Liver (tissue), 9 donors: Measurements from ENCODE around the gene NAP1L4. TPM values are rescaled to one million over a fixed set of nuclear protein-coding genes. Genes with fewer than 3 reads are reported as not detected.

Experiments used
- DNase-seq: peaks from one replicate; pipeline ENCODE4 v3.0.0-alpha.2; 2017; ENCODE audit warnings: low spot score
- H3K27ac ChIP-seq, 2 donors: one replicate each; pipeline ENCODE4 v1.7.0; 2013; ENCODE audit warnings: inconsistent platforms in 2 of 2, low read length in 2 of 2, control low read depth in 1 of 2, low read depth in 1 of 2, mild to moderate bottlenecking in 1 of 2
- H3K27me3 ChIP-seq, 4 donors: one replicate each; pipeline versions ENCODE4 v1.6.1 to v1.7.0; 2013; ENCODE audit warnings: low read length in 3 of 4, inconsistent platforms in 1 of 4, mild to moderate bottlenecking in 1 of 4, moderate library complexity in 1 of 4; ENCODE audit not compliant: control insufficient read depth in 4 of 4, insufficient read depth in 4 of 4
- H3K36me3 ChIP-seq, 4 donors: one replicate each; pipeline versions ENCODE4 v1.6.1 to v1.7.0; 2013; ENCODE audit warnings: low read length in 3 of 4, mild to moderate bottlenecking in 3 of 4, low read depth in 1 of 4, moderate library complexity in 1 of 4; ENCODE audit not compliant: control insufficient read depth in 4 of 4, insufficient read depth in 3 of 4
- H3K4me1 ChIP-seq, 4 donors: one replicate each; pipeline versions ENCODE4 v1.6.1 to v1.7.0; 2013; ENCODE audit warnings: low read length in 3 of 4, mild to moderate bottlenecking in 3 of 4, moderate library complexity in 1 of 4; ENCODE audit not compliant: control insufficient read depth in 4 of 4, insufficient read depth in 4 of 4
- H3K4me3 ChIP-seq, 3 donors: one replicate each; pipeline versions ENCODE4 v1.6.1 to v1.7.0; 2013; ENCODE audit warnings: low read length in 3 of 3, control low read depth in 1 of 3, low read depth in 1 of 3, mild to moderate bottlenecking in 1 of 3
- H3K9ac ChIP-seq, 2 donors: one replicate each; pipeline ENCODE4 v1.7.0; 2013; ENCODE audit warnings: low read length in 2 of 2, mild to moderate bottlenecking in 2 of 2, moderate library complexity in 2 of 2, control low read depth in 1 of 2, low read depth in 1 of 2
- H3K9me3 ChIP-seq, 4 donors: one replicate each; pipeline versions ENCODE4 v1.6.1 to v1.7.0; 2013; ENCODE audit warnings: low read length in 3 of 4; ENCODE audit not compliant: control insufficient read depth in 4 of 4
- EGR1 ChIP-seq, 2 donors: IDR thresholded peaks; 2 replicates each; pipeline ENCODE4 v1.6.1; 2016 to 2018; ENCODE audit warnings: antibody characterized with exemption in 2 of 2, low read depth in 2 of 2
- FOXA2 ChIP-seq: IDR thresholded peaks from 2 replicates; pipeline ENCODE4 v1.6.1; 2016; ENCODE audit warnings: antibody characterized with exemption
- GABPA ChIP-seq, 2 donors: IDR thresholded peaks in 1 of 2; conservative IDR thresholded peaks in 1 of 2; 2 replicates each; pipeline ENCODE4 v1.6.1; 2016; ENCODE audit warnings: antibody characterized with exemption in 2 of 2, mild to moderate bottlenecking in 1 of 2, moderate library complexity in 1 of 2
- HNF4A ChIP-seq, 2 donors: conservative IDR thresholded peaks; 2 replicates each; pipeline ENCODE4 v1.6.1; 2016; ENCODE audit warnings: antibody characterized with exemption in 2 of 2, mild to moderate bottlenecking in 2 of 2
- HNF4G ChIP-seq: IDR thresholded peaks from 2 replicates; pipeline ENCODE4 v1.6.1; 2016; ENCODE audit warnings: antibody characterized with exemption
- JUND ChIP-seq, 2 donors: IDR thresholded peaks; 2 replicates each; pipeline ENCODE4 v1.6.1; 2016; ENCODE audit warnings: antibody characterized with exemption in 2 of 2
- NR2F2 ChIP-seq: IDR thresholded peaks from 2 replicates; pipeline ENCODE4 v1.6.1; 2016; ENCODE audit warnings: antibody characterized with exemption
- RXRA ChIP-seq, 2 donors: IDR thresholded peaks; 2 replicates each; pipeline ENCODE4 v1.6.1; 2017 to 2018; ENCODE audit warnings: antibody characterized with exemption in 2 of 2, mild to moderate bottlenecking in 1 of 2
- SP1 ChIP-seq: IDR thresholded peaks from 2 replicates; pipeline ENCODE4 v1.6.1; 2018; ENCODE audit warnings: antibody characterized with exemption, mild to moderate bottlenecking
- YY1 ChIP-seq: IDR thresholded peaks from 2 replicates; pipeline ENCODE4 v1.6.1; 2016; ENCODE audit warnings: antibody characterized with exemption, mild to moderate bottlenecking
- WGBS: extraction: QIAGEN DNeasy Blood & Tissue Kit; methylation state at CpG from one replicate; pipeline ENCODE4 v1.1.7; 2013; 5-methylcytosine and 5-hydroxymethylcytosine counted together
- polyA plus RNA-seq, 2 donors: library from polyadenylated mRNA; stranded (reverse) in 1 of 2; unstranded in 1 of 2; fragments of 200-250 nt in 1 of 2; fragments of >200 nt in 1 of 2; fragmentation: Nextera tagmentation in 1 of 2; extraction: Ambion mirVana in 1 of 2; gene quantifications; one replicate each; pipeline versions ENCODE4 v1.2.1 to v1.2.3, GENCODE V29; 2013 to 2015
- total RNA-seq, 2 donors: library from RNA; depleted of rRNA; stranded (reverse); fragments of >200 nt; gene quantifications; one replicate each; pipeline ENCODE4 v1.2.3, GENCODE V29; 2014
- TF ChIP-seq, protein P1 (sequence below): IDR thresholded peaks from 2 replicates; pipeline ENCODE4 v1.6.1; 2016; ENCODE audit warnings: antibody characterized with exemption
- TF ChIP-seq, protein P2 (sequence below): fragments of 150-350 bp; IDR thresholded peaks from 2 replicates; pipeline ENCODE4 v1.5.1; 2017; ENCODE audit warnings: improper control_type of control experiment, low read depth, low read length; ENCODE audit not compliant: missing input control
- TF ChIP-seq, protein P3 (sequence below): IDR thresholded peaks from 2 replicates; pipeline ENCODE4 v1.6.1; 2016; ENCODE audit warnings: antibody characterized with exemption
- TF ChIP-seq, protein P4 (sequence below): IDR thresholded peaks from 2 replicates; pipeline ENCODE4 v1.6.1; 2016; ENCODE audit warnings: antibody characterized with exemption, mild to moderate bottlenecking
- donor health status: healthy.
- donor health status: healthy.
- donor health status: healthy.
- donor health status: healthy.
- donor health status: healthy.

NAP1L4 gene
- total and polyA plus RNA-seq, 4 donors = 33.2 to 110 (median 46.7) TPM

DNA sequence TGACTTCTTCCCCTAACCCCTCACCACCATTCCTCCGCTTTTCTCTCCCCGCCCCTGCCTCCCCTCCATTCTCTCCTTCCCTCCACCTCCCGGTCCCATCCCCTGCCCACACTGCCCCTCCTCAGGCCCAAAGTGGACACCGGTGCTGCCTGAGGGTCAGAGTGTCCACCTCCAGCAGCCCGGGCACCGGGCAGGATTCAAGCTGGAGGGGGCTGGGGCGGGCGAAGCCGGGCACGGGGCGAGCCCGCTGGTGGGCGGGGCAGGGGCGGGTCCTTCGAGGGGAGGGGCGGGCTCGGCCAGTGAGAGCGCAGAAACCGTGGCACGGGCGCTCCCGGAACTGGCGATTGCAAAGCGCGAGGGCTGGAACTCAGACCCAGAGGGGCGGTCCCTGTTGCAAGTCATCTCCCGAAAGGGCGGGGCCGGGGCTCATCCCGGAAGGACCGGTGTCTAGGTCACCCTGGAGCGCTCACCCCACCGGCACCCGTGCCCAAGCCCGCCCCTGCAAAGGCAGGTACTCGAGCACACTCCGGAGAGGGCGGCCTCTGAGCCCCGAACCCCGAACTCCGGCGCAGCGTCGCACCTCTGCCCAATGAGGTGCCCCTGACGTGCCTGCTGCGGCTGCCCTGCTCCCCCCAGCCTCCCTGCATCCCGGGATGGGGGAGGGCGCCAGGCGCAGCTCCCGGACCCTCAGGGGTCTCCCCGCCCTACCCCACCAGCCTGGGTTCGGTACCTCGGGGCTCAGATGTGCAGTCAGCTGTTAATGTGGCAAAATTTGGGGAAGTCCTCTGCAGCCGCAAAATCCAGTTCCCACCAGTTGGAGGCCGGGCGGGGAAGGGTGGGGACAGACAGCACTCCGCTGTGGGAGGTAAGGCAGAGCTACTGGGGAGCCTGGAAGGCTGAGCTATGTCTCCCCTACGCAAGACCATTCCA lies 90.0 kb downstream of the NAP1L4 start:
- peak; percentile 83 for DNase-seq
- peaks cover 8 to 26% (median 14%) of the 10 kb centered on the region in 4 donors for H3K4me1 ChIP-seq
- TF ChIP-seq JUND (IDR thresholded peaks at IDR 0.05) (no peak), NR2F2 (no peak), FOXA2 (no peak), RXRA (IDR thresholded peaks at IDR 0.05) (peak; percentile 49 to 71), SP1 (peak; percentile 73), EGR1 (IDR thresholded peaks at IDR 0.05; ENCODE audit: low read depth in 2 of 2) (no peak), HNF4G (no peak), HNF4A (conservative IDR thresholded peaks at IDR 0.05) (peak; percentile 53 to 55), GABPA (IDR thresholded peaks at IDR 0.05 in 1 of 2, conservative IDR thresholded peaks at IDR 0.05 in 1 of 2) (peak in 1 of 2 donors; percentile 67), YY1 (peak; percentile 35)
- TF ChIP-seq, protein P1, sequence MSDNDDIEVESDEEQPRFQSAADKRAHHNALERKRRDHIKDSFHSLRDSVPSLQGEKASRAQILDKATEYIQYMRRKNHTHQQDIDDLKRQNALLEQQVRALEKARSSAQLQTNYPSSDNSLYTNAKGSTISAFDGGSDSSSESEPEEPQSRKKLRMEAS = no peak
- TF ChIP-seq, protein P2, sequence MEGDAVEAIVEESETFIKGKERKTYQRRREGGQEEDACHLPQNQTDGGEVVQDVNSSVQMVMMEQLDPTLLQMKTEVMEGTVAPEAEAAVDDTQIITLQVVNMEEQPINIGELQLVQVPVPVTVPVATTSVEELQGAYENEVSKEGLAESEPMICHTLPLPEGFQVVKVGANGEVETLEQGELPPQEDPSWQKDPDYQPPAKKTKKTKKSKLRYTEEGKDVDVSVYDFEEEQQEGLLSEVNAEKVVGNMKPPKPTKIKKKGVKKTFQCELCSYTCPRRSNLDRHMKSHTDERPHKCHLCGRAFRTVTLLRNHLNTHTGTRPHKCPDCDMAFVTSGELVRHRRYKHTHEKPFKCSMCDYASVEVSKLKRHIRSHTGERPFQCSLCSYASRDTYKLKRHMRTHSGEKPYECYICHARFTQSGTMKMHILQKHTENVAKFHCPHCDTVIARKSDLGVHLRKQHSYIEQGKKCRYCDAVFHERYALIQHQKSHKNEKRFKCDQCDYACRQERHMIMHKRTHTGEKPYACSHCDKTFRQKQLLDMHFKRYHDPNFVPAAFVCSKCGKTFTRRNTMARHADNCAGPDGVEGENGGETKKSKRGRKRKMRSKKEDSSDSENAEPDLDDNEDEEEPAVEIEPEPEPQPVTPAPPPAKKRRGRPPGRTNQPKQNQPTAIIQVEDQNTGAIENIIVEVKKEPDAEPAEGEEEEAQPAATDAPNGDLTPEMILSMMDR = no peak
- TF ChIP-seq, protein P3, sequence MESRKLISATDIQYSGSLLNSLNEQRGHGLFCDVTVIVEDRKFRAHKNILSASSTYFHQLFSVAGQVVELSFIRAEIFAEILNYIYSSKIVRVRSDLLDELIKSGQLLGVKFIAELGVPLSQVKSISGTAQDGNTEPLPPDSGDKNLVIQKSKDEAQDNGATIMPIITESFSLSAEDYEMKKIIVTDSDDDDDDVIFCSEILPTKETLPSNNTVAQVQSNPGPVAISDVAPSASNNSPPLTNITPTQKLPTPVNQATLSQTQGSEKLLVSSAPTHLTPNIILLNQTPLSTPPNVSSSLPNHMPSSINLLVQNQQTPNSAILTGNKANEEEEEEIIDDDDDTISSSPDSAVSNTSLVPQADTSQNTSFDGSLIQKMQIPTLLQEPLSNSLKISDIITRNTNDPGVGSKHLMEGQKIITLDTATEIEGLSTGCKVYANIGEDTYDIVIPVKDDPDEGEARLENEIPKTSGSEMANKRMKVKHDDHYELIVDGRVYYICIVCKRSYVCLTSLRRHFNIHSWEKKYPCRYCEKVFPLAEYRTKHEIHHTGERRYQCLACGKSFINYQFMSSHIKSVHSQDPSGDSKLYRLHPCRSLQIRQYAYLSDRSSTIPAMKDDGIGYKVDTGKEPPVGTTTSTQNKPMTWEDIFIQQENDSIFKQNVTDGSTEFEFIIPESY = no peak
- TF ChIP-seq, protein P4, sequence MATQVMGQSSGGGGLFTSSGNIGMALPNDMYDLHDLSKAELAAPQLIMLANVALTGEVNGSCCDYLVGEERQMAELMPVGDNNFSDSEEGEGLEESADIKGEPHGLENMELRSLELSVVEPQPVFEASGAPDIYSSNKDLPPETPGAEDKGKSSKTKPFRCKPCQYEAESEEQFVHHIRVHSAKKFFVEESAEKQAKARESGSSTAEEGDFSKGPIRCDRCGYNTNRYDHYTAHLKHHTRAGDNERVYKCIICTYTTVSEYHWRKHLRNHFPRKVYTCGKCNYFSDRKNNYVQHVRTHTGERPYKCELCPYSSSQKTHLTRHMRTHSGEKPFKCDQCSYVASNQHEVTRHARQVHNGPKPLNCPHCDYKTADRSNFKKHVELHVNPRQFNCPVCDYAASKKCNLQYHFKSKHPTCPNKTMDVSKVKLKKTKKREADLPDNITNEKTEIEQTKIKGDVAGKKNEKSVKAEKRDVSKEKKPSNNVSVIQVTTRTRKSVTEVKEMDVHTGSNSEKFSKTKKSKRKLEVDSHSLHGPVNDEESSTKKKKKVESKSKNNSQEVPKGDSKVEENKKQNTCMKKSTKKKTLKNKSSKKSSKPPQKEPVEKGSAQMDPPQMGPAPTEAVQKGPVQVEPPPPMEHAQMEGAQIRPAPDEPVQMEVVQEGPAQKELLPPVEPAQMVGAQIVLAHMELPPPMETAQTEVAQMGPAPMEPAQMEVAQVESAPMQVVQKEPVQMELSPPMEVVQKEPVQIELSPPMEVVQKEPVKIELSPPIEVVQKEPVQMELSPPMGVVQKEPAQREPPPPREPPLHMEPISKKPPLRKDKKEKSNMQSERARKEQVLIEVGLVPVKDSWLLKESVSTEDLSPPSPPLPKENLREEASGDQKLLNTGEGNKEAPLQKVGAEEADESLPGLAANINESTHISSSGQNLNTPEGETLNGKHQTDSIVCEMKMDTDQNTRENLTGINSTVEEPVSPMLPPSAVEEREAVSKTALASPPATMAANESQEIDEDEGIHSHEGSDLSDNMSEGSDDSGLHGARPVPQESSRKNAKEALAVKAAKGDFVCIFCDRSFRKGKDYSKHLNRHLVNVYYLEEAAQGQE = peak; percentile 72
- H3K27me3 ChIP-seq = no peaks in the 10 kb centered on the region
- 3% methylated on average over 58 of the region's 58 CpGs for WGBS
- no peaks in the 10 kb centered on the region for H3K36me3 ChIP-seq
- peak overlapping the region; percentile 87 to 91 for H3K27ac ChIP-seq
- H3K9me3 ChIP-seq = no peaks in the 10 kb centered on the region
- H3K4me3 ChIP-seq = peak overlapping the region; percentile 61 to 82 (median 73)
- H3K9ac ChIP-seq = peak overlapping the region; percentile 69 to 72
